GM12873 (cell line): Measurements from ENCODE around the gene HOXB3.

Source experiments
- CTCF ChIP-seq: IDR thresholded peaks from 2 replicates; pipeline ENCODE4 v1.5.1; 2012; ENCODE audit warnings: low read depth, mild to moderate bottlenecking, moderate library complexity, low read length, control low read depth; ENCODE audit not compliant: insufficient read depth; ENCODE audit errors: missing control alignments

HOXB3 gene

DNA sequence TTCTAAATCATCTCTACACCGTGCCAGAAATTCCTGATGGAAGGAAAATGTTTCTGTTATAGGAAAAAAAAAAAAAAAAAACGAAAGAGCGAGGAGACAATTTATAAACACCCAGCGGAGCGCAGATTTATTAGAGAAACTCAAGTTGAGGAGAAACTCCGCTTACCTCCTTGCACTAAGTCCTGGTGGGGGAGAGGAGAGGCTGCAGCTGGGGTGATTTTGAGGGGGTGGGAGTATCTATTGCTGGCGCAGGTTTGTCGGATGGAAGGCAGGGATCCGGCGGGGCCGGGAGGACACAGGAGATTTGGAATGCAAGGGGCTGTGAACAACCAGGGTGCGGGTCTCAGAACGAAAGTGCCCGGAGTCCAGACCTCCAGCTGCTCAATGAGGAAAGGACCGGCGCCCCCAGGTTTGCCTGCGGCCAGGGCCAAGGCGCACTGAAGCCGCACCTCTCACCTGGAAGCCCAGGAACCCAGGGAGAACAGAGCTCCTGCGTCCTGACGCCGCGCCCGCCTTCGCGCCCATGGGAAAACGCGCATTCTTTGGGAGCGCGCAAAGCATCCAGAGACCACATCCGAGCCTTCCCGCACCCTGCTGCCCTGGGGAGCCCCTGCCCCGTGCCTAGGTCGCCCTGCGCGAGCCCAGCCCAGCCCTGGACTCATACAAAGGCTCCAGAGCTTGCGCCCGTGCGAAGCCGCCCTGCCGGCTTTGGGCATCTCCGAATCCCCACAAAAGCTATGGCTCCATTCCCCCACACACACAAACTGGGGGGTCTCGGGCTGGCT is 27.6 kb upstream of the HOXB3 start:
- TF ChIP-seq CTCF = no peak

GRCh38 chr17:48616717-48617470 is 26.9 kb upstream of the HOXB3 start:
- TF ChIP-seq CTCF = no peak

- no peak for TF ChIP-seq CTCF
Measured at GRCh38 chr17:48615963-48616716, 26.1 kb upstream of the HOXB3 start.

GRCh38 chr17:48615047-48615962 is 25.3 kb upstream of the HOXB3 start, which contains the start of gene HOXB8:
TSS of gene HOXB8 (minus strand) at chr17:48615292. CDS start at chr17:48614704, 588 bp downstream.
- TF ChIP-seq CTCF = no peak

DNA sequence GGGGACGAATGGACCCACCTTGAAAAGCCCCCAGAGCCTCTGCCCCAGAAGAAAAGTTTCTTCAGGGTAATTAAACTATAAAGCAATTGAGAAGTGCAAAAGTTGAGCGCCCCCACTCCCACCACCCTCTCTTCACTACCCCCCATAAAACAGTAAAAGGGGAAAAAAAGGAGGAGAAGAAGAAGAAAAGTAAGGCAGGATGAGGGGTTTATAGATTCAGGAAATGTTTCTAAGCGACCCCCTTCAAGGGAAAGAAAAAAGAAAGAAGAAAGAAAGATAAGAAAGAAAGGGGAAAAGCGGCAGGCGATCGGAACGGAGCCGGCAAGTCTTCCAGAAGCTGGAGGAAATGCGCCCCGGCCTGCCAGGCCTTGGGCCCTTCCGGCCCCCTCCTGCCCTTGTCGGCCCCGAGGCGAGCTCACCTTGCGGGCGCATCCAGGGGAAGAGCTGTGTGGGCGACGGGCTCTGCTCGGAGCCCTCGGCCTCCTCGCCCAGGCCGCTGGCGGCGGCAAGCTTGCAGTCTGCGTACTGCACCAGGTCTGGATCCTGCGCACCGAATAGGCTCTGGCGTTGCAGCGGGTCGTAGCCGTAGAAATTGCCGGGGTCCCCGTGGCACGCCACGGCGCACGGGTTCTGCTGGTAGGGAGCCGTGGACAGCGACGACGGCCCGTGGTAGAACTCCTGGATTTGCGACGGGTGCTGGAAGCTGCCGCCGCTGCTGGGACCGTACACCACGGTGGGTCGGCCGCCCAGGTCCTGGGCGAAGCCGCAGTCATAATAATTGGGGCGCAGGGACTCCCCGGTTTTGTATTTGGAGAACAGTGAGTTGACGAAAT is 24.0 kb upstream of the HOXB3 start:
- TF ChIP-seq CTCF = no peak

DNA sequence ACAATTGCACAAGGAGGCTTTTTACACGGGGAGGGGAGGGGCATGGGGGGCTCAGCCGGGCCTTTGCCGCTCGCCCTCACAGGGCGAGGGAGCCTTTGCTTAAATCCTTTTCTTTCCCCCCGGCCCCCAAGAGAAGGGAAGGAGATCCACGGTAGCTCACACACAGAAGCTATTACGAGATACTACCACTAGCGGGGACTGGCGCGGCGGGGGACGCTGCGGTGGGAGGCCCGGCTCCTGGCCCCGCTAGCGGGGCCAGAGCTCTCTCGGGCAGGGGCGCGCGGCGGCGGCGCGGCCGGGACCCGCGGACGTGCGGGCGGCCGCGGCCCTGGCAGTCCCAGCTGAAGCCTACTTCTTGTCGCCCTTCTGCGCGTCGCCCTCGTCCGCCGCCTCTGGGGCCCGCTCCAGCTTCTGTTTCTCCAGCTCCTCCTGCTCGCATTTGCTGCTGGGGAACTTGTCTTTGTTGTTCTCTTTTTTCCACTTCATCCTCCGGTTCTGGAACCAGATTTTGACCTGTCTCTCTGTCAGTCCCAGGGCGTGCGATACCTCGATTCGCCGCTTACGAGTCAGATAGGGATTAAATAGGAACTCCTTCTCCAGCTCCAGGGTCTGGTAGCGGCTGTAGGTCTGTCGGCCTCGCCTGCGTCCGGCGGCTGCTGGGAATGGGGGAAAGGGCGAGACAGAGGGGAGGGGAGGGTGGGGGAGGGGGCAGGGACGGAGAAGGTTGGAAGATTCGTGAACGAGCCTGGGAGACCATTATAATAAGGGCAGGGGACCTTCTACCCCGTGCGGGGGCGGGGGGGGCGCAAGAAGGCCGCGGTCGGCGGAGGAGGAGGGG is 23.0 kb upstream of the HOXB3 start:
- peak; percentile 35 for TF ChIP-seq CTCF
